Airway epithelial cell (primary cell): ENCODE results near the gene IPO13. TPM values are rescaled to one million over a fixed set of nuclear protein-coding genes. Genes with fewer than 3 reads are reported as not detected.

Experiments used
- total RNA-seq: library from RNA; depleted of rRNA; stranded (reverse); fragments of >200 nt; gene quantifications from 2 replicates; pipeline ENCODE4 v1.2.3, GENCODE V29; 2015

Gene IPO13
- total RNA-seq, result 33.1 and 85.9 TPM in 2 replicates

GRCh38 chr1:43946236-43947060, at the start of gene IPO13:
IPO13 (plus strand) TSS chr1:43946950; CDS start chr1:43947601, 651 bp downstream.

GRCh38 chr1:43933386-43934100, 13.2 kb upstream of the IPO13 start, which contains the start of gene ARTN:
ARTN (plus strand) TSS chr1:43933801; CDS start chr1:43935657, 1,856 bp downstream.

GRCh38 chr1:43969746-43970466, 23.2 kb downstream of the IPO13 start, which contains the start of gene DPH2:
DPH2 (plus strand) TSS chr1:43970010; CDS start chr1:43970176, 166 bp downstream.

GRCh38 chr1:43974443-43975248, 27.9 kb downstream of the IPO13 start, which contains the start of gene ATP6V0B:
ATP6V0B (plus strand) TSS chr1:43974960; CDS start chr1:43975041, 81 bp downstream.

GRCh38 chr1:43978551-43979260, 32.0 kb downstream of the IPO13 start, which contains the start of gene B4GALT2:
B4GALT2 (plus strand) TSS chr1:43979210; CDS start chr1:43981161, 1,951 bp downstream.

GRCh38 chr1:43991476-43992231, 44.9 kb downstream of the IPO13 start, which contains the start of gene CCDC24:
CCDC24 (plus strand) TSS chr1:43991599; CDS start chr1:43991879, 280 bp downstream.

Other genes starting within 250 kb of the IPO13 start
- 6.2 and 13.0 TPM in 2 replicates for gene ST3GAL3, start 239.4 kb upstream of the IPO13 start, total RNA-seq
- 43.2 and 49.7 TPM in 2 replicates for gene ARTN, start 13.1 kb upstream of the IPO13 start, total RNA-seq
- 27.3 and 33.9 TPM in 2 replicates for gene DPH2, start 23.1 kb downstream of the IPO13 start, total RNA-seq
- gene ATP6V0B, start 28.0 kb downstream of the IPO13 start, total RNA-seq, result 167 and 185 TPM in 2 replicates
- gene B4GALT2, start 32.3 kb downstream of the IPO13 start, total RNA-seq, result 86.7 and 126 TPM in 2 replicates
- gene CCDC24, start 44.6 kb downstream of the IPO13 start, total RNA-seq, result 5.3 and 6.4 TPM in 2 replicates
- 1.9 and 4.5 TPM in 2 replicates for gene SLC6A9, start 84.5 kb downstream of the IPO13 start, total RNA-seq
- not detected in 2 replicates for gene KLF17, start 171.9 kb downstream of the IPO13 start, total RNA-seq
- not detected in 2 replicates for gene KLF18, start 194.7 kb downstream of the IPO13 start, total RNA-seq